ENCODE results near the gene ZCCHC8. TPM values are rescaled to one million over a fixed set of nuclear protein-coding genes. Genes with fewer than 3 reads are reported as not detected.

Gene ZCCHC8
- total RNA-seq, 1 experiment from 2014 or later = 40.1 TPM

DNA sequence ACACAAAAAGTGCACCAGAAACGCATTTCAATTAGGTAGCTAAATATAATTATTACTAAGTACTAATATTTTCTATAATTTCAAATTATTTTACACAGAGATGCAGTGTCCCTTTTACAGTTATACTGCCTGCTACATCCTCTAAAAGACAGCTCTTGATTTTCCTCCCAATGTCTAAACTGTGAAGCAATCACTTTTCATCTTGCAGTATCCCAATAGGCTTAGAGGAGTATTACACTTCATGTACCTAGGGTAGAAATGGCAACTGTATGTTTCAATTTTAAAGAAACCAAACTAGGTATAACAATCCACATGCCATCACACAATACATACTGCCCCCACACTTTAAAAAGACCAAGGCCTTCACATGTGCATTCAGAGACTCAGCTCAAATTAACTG, 18.7 kb upstream of the ZCCHC8 start:
- DNase-seq = no peak
- Histone ChIP-seq H3K27me3 (replicated peaks; ENCODE audit: control insufficient read depth, insufficient read depth, low read length) (no peaks in the 10 kb centered on the region), H3K4me1 (peaks cover 10% of the 10 kb centered on the region; the same call in 1 of the 2 replicates), H3K36me3 (ENCODE audit: control insufficient read depth, insufficient read depth, low read length) (peaks cover 8% of the 10 kb centered on the region), H3K4me3 (ENCODE audit: low read depth, low read length) (no peak overlapping the region), H3K9me3 (no peaks in the 10 kb centered on the region)
- CTCF ChIA-PET = no interaction called here
- H3K4me1 Mint-ChIP-seq (ENCODE audit: low read depth, unreplicated experiment) = peaks cover 14% of the 10 kb centered on the region
- no peak overlapping the region for H3K4me3 Mint-ChIP-seq (ENCODE audit: unreplicated experiment)
- H3K27ac Mint-ChIP-seq (ENCODE audit: unreplicated experiment) = no peak overlapping the region
- H3K36me3 Mint-ChIP-seq (ENCODE audit: insufficient read depth, unreplicated experiment) = peaks cover 93% of the 10 kb centered on the region
- POLR2A ChIA-PET = interaction anchor here (1.7 kb wide), 1 partner anchor 19 kb away, joined by 6 read pairs; the partner anchor contains the start of gene ZCCHC8
- TF ChIP-seq CTCF (IDR thresholded peaks at IDR 0.05; ENCODE audit: insufficient read depth in 1 of 2, low read depth in 1 of 2, low read length in 1 of 2, severe bottlenecking in 1 of 2, unreplicated experiment in 1 of 2) = no peak
- intact Hi-C loops (cut with micrococcal nuclease; ENCODE audit: unreplicated experiment) = no loop called here
- no peaks in the 10 kb centered on the region for H3K27me3 Mint-ChIP-seq (ENCODE audit: insufficient read depth, unreplicated experiment)
- H3K9me3 Mint-ChIP-seq (ENCODE audit: unreplicated experiment) = no peaks in the 10 kb centered on the region
- BruUV-seq (replicated peaks) = no TSS peak

- H3K4me3 Mint-ChIP-seq (ENCODE audit: unreplicated experiment) = no peak overlapping the region
- CTCF ChIA-PET = no interaction called here
- Histone ChIP-seq H3K4me3 (ENCODE audit: low read depth, low read length) (no peak overlapping the region), H3K4me1 (peaks cover 5% of the 10 kb centered on the region; the same call in 1 of the 2 replicates), H3K27me3 (replicated peaks; ENCODE audit: control insufficient read depth, insufficient read depth, low read length) (no peaks in the 10 kb centered on the region), H3K9me3 (no peaks in the 10 kb centered on the region), H3K36me3 (ENCODE audit: control insufficient read depth, insufficient read depth, low read length) (peaks cover 8% of the 10 kb centered on the region)
- no peaks in the 10 kb centered on the region for H3K27me3 Mint-ChIP-seq (ENCODE audit: insufficient read depth, unreplicated experiment)
- no peak overlapping the region for H3K27ac Mint-ChIP-seq (ENCODE audit: unreplicated experiment)
- intact Hi-C loops (cut with micrococcal nuclease; ENCODE audit: unreplicated experiment) = no loop called here
- peaks cover 14% of the 10 kb centered on the region for H3K4me1 Mint-ChIP-seq (ENCODE audit: low read depth, unreplicated experiment)
- peaks cover 93% of the 10 kb centered on the region for H3K36me3 Mint-ChIP-seq (ENCODE audit: insufficient read depth, unreplicated experiment)
- no peak for TF ChIP-seq CTCF (IDR thresholded peaks at IDR 0.05; ENCODE audit: insufficient read depth in 1 of 2, low read depth in 1 of 2, low read length in 1 of 2, severe bottlenecking in 1 of 2, unreplicated experiment in 1 of 2)
- no peaks in the 10 kb centered on the region for H3K9me3 Mint-ChIP-seq (ENCODE audit: unreplicated experiment)
- BruUV-seq (replicated peaks) = no TSS peak
- no peak for DNase-seq
- POLR2A ChIA-PET = interaction anchor here (1.7 kb wide), 1 partner anchor 18 kb away, joined by 6 read pairs; the partner anchor contains the start of gene ZCCHC8
Measured at GRCh38 chr12:122518908-122519307, 18.2 kb upstream of the ZCCHC8 start.

- Mint-ChIP-seq H3K27me3 (ENCODE audit: insufficient read depth, unreplicated experiment) (no peaks in the 10 kb centered on the region), H3K9me3 (ENCODE audit: unreplicated experiment) (no peaks in the 10 kb centered on the region), H3K36me3 (ENCODE audit: insufficient read depth, unreplicated experiment) (peaks cover 94% of the 10 kb centered on the region), H3K4me3 (ENCODE audit: unreplicated experiment) (no peak overlapping the region), H3K4me1 (ENCODE audit: low read depth, unreplicated experiment) (peaks cover 7% of the 10 kb centered on the region), H3K27ac (ENCODE audit: unreplicated experiment) (no peak overlapping the region)
- POLR2A ChIA-PET = no interaction called here
- peaks cover 8% of the 10 kb centered on the region for H3K36me3 ChIP-seq (ENCODE audit: control insufficient read depth, insufficient read depth, low read length)
- no peak for TF ChIP-seq CTCF (IDR thresholded peaks at IDR 0.05; ENCODE audit: insufficient read depth in 1 of 2, low read depth in 1 of 2, low read length in 1 of 2, severe bottlenecking in 1 of 2, unreplicated experiment in 1 of 2)
- no peaks in the 10 kb centered on the region for H3K4me1 ChIP-seq
- intact Hi-C loops (cut with micrococcal nuclease; ENCODE audit: unreplicated experiment) = no loop called here
- no peak for DNase-seq
- no TSS peak for BruUV-seq (replicated peaks)
- no peaks in the 10 kb centered on the region for H3K27me3 ChIP-seq (replicated peaks; ENCODE audit: control insufficient read depth, insufficient read depth, low read length)
- no peak overlapping the region for H3K4me3 ChIP-seq (ENCODE audit: low read depth, low read length)
- no peaks in the 10 kb centered on the region for H3K9me3 ChIP-seq
- CTCF ChIA-PET = no interaction called here
Measured at GRCh38 chr12:122517877-122518276, 17.1 kb upstream of the ZCCHC8 start.

Measured in Caco-2 (cell line).